Sigmoid colon (tissue), 7 donors: ENCODE results near the gene MRPS27. TPM values are rescaled to one million over a fixed set of nuclear protein-coding genes. Genes with fewer than 3 reads are reported as not detected.

ENCODE experiments used
- DNase-seq: peaks from one replicate; pipeline ENCODE4 v3.0.0-alpha.2; 2019
- H3K27ac ChIP-seq, 4 donors: fragments of 200-600 bp; sonication (generic); one replicate each; pipeline ENCODE4 v1.5.1; 2016 to 2019; ENCODE audit warnings: mild to moderate bottlenecking in 1 of 4
- H3K27me3 ChIP-seq, 3 donors: fragments of 200-600 bp; sonication (generic); one replicate each; pipeline ENCODE4 v1.5.1; 2019; ENCODE audit warnings: mild to moderate bottlenecking in 1 of 3
- H3K36me3 ChIP-seq, 4 donors: fragments of 200-600 bp; sonication (generic); one replicate each; pipeline ENCODE4 v1.5.1; 2016 to 2019
- H3K4me1 ChIP-seq, 4 donors: fragments of 200-600 bp; sonication (generic); one replicate each; pipeline ENCODE4 v1.5.1; 2017 to 2019
- H3K4me3 ChIP-seq, 4 donors: fragments of 200-600 bp; sonication (generic); one replicate each; pipeline ENCODE4 v1.5.1; 2017 to 2019; ENCODE audit warnings: mild to moderate bottlenecking in 2 of 4, moderate library complexity in 1 of 4
- H3K9me3 ChIP-seq, 4 donors: fragments of 200-600 bp in 3 of 4; sonication (generic) in 3 of 4; one replicate each; pipeline versions ENCODE4 v1.5.1 to v1.6.1; 2013 to 2019
- EP300 ChIP-seq, 4 donors: sonication (generic); formaldehyde crosslinking; IDR thresholded peaks; one replicate each; pipeline ENCODE4 v1.6.1; 2017; ENCODE audit warnings: antibody characterized with exemption in 4 of 4
- POLR2A ChIP-seq, 2 donors: fragments of 450-650 bp; IDR thresholded peaks; one replicate each; pipeline ENCODE4 v1.6.1; 2016; ENCODE audit warnings: antibody characterized with exemption in 2 of 2, mild to moderate bottlenecking in 2 of 2, moderate library complexity in 2 of 2
- POLR2AphosphoS5 ChIP-seq, 4 donors: sonication (generic); formaldehyde crosslinking; IDR thresholded peaks; one replicate each; pipeline ENCODE4 v1.6.1; 2017; ENCODE audit warnings: antibody characterized with exemption in 4 of 4
- WGBS, 2 donors: extraction: QIAGEN DNeasy Blood & Tissue Kit; methylation state at CpG; one replicate each; pipeline ENCODE4 v1.1.7; 2013; 5-methylcytosine and 5-hydroxymethylcytosine counted together
- intact Hi-C: fragments of 100-400 bp; cut with DNase I; formaldehyde crosslinking; loops from one replicate; pipeline ENCODE4 v1.15.1; 2023
- polyA plus RNA-seq, 3 donors: library from polyadenylated mRNA; stranded (reverse); fragments of 200-250 nt; gene quantifications; one replicate each; pipeline ENCODE4 v1.2.3, GENCODE V29; 2013
- total RNA-seq, 4 donors: library from RNA; depleted of rRNA; stranded (reverse); fragments of >200 nt; gene quantifications; one replicate each; pipeline ENCODE4 v1.1.0, GENCODE V29; 2016
- TF ChIP-seq, protein P1 (sequence below), 4 experiments: fragments of 450-650 bp in 3 of 4; fragments of 200-600 bp in 1 of 4; IDR thresholded peaks; one replicate each; pipeline ENCODE4 v1.5.1; 2016 to 2019; ENCODE audit warnings: antibody characterized with exemption in 4 of 4, mild to moderate bottlenecking in 3 of 4, moderate library complexity in 2 of 4
- donor health status: healthy with polysubstance abuse.
- donor health status: Bipolar disorder and iron deficiency.
- donor health status: healthy.

MRPS27 gene
- total and polyA plus RNA-seq, 7 donors = 23.1 to 64.0 (median 44.8) TPM

DNA sequence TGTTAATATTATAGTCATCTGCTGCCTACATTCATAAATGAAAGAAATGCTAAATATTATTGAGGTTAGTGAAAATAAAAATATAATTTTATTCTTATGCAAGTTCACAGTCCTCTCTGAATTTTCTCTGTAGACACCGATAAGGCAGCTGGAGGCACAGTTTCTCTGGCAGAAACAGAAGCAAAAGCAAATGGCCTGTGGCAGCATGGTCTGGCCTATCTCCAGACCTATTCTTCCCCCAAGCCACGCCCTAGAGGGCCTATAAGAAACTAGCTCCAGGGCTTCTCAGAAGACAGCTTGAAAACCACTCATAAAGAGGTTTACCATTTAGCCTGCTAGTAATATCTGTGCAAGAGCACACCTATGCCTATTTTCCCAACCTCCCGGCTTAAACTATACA lies 28.4 kb downstream of the MRPS27 start:
- Histone ChIP-seq H3K4me1 (peaks cover 0 to 22% (median 13%) of the 10 kb centered on the region in 4 donors), H3K27me3 (no peaks in the 10 kb centered on the region), H3K27ac (no peak overlapping the region), H3K9me3 (no peaks in the 10 kb centered on the region), H3K36me3 (peaks cover 0 to 18% (median 1%) of the 10 kb centered on the region in 4 donors), H3K4me3 (no peak overlapping the region)
- TF ChIP-seq, protein P1, sequence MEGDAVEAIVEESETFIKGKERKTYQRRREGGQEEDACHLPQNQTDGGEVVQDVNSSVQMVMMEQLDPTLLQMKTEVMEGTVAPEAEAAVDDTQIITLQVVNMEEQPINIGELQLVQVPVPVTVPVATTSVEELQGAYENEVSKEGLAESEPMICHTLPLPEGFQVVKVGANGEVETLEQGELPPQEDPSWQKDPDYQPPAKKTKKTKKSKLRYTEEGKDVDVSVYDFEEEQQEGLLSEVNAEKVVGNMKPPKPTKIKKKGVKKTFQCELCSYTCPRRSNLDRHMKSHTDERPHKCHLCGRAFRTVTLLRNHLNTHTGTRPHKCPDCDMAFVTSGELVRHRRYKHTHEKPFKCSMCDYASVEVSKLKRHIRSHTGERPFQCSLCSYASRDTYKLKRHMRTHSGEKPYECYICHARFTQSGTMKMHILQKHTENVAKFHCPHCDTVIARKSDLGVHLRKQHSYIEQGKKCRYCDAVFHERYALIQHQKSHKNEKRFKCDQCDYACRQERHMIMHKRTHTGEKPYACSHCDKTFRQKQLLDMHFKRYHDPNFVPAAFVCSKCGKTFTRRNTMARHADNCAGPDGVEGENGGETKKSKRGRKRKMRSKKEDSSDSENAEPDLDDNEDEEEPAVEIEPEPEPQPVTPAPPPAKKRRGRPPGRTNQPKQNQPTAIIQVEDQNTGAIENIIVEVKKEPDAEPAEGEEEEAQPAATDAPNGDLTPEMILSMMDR (IDR thresholded peaks at IDR 0.05) = no peak
- TF ChIP-seq POLR2A (IDR thresholded peaks at IDR 0.05) = no peak
- TF ChIP-seq EP300 (IDR thresholded peaks at IDR 0.05) = no peak
- TF ChIP-seq POLR2AphosphoS5 (IDR thresholded peaks at IDR 0.05) = no peak
- intact Hi-C loops = no loop called here
- no peak for DNase-seq
- 93 to 94% methylated on average over 3 of the region's 3 CpGs for WGBS, 2 donors

DNA sequence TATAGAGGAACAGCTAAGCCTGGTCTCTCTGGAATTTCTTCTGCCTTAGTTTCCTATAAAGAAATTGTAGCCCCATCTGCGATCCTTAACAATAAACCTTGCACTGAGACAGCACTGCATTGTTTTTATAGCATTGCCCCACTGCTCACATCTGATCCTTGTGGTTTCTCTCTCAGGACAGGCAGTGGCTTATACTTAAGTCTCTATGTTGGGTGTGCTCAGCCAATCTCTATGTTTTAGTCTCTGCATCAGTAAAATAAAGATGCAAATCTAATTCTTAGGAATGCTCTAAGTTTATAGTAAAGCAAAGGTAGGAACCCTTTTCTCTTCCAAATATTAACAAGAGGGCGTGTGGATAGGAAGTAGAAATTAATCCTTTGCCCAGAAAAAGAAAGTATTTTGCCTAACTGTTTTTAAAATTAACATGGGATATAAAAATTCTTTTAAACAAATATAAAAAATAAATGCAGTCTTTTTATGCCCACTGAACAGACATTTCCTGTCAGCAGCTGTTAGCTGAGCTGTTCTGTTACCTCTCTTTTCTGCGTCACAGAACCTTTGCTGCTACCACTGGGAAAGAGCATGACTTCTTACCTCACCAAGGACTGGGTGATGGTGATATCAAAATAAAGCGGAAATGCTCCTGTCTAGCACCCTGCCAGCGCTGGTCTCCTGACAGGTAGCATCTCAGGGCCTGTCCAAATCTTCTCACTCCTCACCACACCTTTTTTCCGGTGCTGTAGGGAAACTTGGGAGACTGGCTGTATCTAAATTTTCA lies 29.5 kb downstream of the MRPS27 start:
- TF ChIP-seq EP300 (IDR thresholded peaks at IDR 0.05) (no peak), POLR2AphosphoS5 (IDR thresholded peaks at IDR 0.05) (no peak), POLR2A (IDR thresholded peaks at IDR 0.05) (no peak)
- TF ChIP-seq, protein P1 (IDR thresholded peaks at IDR 0.05) = no peak
- H3K4me1 ChIP-seq = peaks cover 0 to 22% (median 13%) of the 10 kb centered on the region in 4 donors
- H3K4me3 ChIP-seq = no peak overlapping the region
- no peaks in the 10 kb centered on the region for H3K9me3 ChIP-seq
- H3K27me3 ChIP-seq = no peaks in the 10 kb centered on the region
- 90 to 95% methylated on average over 6 of the region's 6 CpGs for WGBS, 2 donors
- no peak overlapping the region for H3K27ac ChIP-seq
- intact Hi-C loops = no loop called here
- DNase-seq = no peak
- H3K36me3 ChIP-seq = peaks cover 0 to 15% (median 0%) of the 10 kb centered on the region in 4 donors

DNA sequence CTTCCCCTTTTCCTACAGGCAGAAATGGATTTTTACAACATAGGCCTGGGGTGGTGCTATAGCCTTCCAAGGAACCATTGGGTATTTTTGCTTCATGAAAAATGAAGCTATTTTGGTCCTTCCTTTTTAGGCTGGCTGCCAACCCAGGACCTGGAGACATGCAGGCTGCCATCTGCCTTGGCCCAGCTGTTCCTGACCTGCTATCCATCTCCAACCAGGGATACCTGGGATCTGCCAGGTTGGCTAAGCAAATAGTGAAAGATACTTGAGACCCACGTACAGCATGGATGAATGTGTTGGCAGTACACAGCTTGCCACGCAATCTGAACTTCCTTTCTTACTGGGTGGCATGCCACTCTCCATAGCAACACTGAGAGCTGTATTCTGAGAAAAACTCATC lies 31.1 kb downstream of the MRPS27 start:
- Histone ChIP-seq H3K36me3 (peaks cover 0 to 6% (median 0%) of the 10 kb centered on the region in 4 donors), H3K4me1 (peaks cover 0 to 17% (median 6%) of the 10 kb centered on the region in 4 donors), H3K27ac (no peak overlapping the region), H3K9me3 (no peaks in the 10 kb centered on the region), H3K4me3 (no peak overlapping the region), H3K27me3 (no peaks in the 10 kb centered on the region)
- DNase-seq = no peak
- WGBS, 2 donors = 84 to 88% methylated on average over 2 of the region's 2 CpGs
- TF ChIP-seq, protein P1 (IDR thresholded peaks at IDR 0.05) = no peak
- TF ChIP-seq EP300 (IDR thresholded peaks at IDR 0.05) = no peak
- TF ChIP-seq POLR2AphosphoS5 (IDR thresholded peaks at IDR 0.05) = no peak
- no peak for TF ChIP-seq POLR2A (IDR thresholded peaks at IDR 0.05)
- intact Hi-C loops = no loop called here

DNA sequence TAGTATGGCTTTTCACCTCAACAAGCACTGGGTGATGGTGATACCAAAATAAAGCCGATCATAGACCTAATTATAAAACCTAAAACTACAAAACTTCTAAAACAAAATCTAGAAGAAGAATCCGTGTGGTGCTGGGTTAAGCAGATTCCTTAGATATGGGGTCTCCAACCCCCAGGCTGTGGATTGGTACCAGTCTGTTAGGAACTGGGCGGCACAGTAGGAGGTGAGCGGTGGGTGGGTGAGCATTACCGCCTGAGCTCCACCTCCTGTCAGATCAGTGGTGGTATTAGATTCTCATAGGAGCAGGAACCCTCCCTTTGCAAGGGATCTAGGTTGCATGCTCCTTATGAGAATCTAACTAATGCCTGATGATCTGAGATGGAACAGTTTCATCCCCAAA lies 33.2 kb downstream of the MRPS27 start:
- Histone ChIP-seq H3K27ac (no peak overlapping the region), H3K9me3 (no peaks in the 10 kb centered on the region), H3K4me3 (no peak overlapping the region), H3K36me3 (peaks cover 0 to 6% (median 0%) of the 10 kb centered on the region in 4 donors), H3K4me1 (peaks cover 0 to 28% (median 20%) of the 10 kb centered on the region in 4 donors), H3K27me3 (no peaks in the 10 kb centered on the region)
- intact Hi-C loops = no loop called here
- WGBS, 2 donors = 98 to 99% methylated on average over 5 of the region's 5 CpGs
- no peak for TF ChIP-seq EP300 (IDR thresholded peaks at IDR 0.05)
- TF ChIP-seq, protein P1 (IDR thresholded peaks at IDR 0.05) = no peak
- no peak for TF ChIP-seq POLR2AphosphoS5 (IDR thresholded peaks at IDR 0.05)
- no peak for TF ChIP-seq POLR2A (IDR thresholded peaks at IDR 0.05)
- DNase-seq = no peak
